Endometrial microvascular endothelial cells (primary cell): ENCODE measurements around the gene OLIG1. TPM values are rescaled to one million over a fixed set of nuclear protein-coding genes. Genes with fewer than 3 reads are reported as not detected.

Experiments
- in situ Hi-C: cut with HindIII; loops from 2 replicates; pipeline ENCODE4 v1.10.0; 2017; ENCODE audit warnings: low sequenced_read_pairs, low pct_unique_long_range_greater_than_20kb; ENCODE audit errors: inconsistent ontology term
- total RNA-seq: library from RNA; depleted of rRNA; stranded (reverse); fragments of >200 nt; gene quantifications from one replicate; pipeline ENCODE4 v1.2.3, GENCODE V29; 2015; ENCODE audit errors: inconsistent ontology term

The OLIG1 gene
- total RNA-seq, 1 donor from 2014 or later: not detected

GRCh38 chr21:33058527-33058926 lies 11.4 kb upstream of the OLIG1 start:
- in situ Hi-C loops: no loop called here

- in situ Hi-C loops: no loop called here
Observed at GRCh38 chr21:33058957-33059356, 11.0 kb upstream of the OLIG1 start.

- in situ Hi-C loops: no loop called here
Observed at GRCh38 chr21:33059380-33059841, 10.5 kb upstream of the OLIG1 start.

- in situ Hi-C loops: no loop called here
Observed at GRCh38 chr21:33061233-33061632, 8.7 kb upstream of the OLIG1 start.

- in situ Hi-C loops: no loop called here
Observed at GRCh38 chr21:33063375-33063883, 6.5 kb upstream of the OLIG1 start.

- in situ Hi-C loops: no loop called here
Observed at GRCh38 chr21:33063907-33064622, 5.9 kb upstream of the OLIG1 start.

GRCh38 chr21:33064623-33065390 lies 5.1 kb upstream of the OLIG1 start:
- in situ Hi-C loops: no loop called here

GRCh38 chr21:33067043-33067442 lies 2.9 kb upstream of the OLIG1 start:
- in situ Hi-C loops: no loop called here

GRCh38 chr21:33067457-33067856 lies 2.5 kb upstream of the OLIG1 start:
- in situ Hi-C loops: no loop called here

- in situ Hi-C loops: no loop called here
Observed at GRCh38 chr21:33069243-33069642, 698 bp upstream of the OLIG1 start.

- in situ Hi-C loops: no loop called here
Observed at GRCh38 chr21:33069645-33069993, 322 bp upstream of the OLIG1 start.

GRCh38 chr21:33070744-33070997 lies 730 bp downstream of the OLIG1 start:
- in situ Hi-C loops: no loop called here

- in situ Hi-C loops: no loop called here
Observed at GRCh38 chr21:33070998-33071769, 1.2 kb downstream of the OLIG1 start.

GRCh38 chr21:33071770-33072306 lies 1.9 kb downstream of the OLIG1 start:
- in situ Hi-C loops: no loop called here

- in situ Hi-C loops: no loop called here
Observed at GRCh38 chr21:33073636-33074035, 3.7 kb downstream of the OLIG1 start.

- in situ Hi-C loops: no loop called here
Observed at GRCh38 chr21:33075128-33075527, 5.2 kb downstream of the OLIG1 start.

- in situ Hi-C loops: no loop called here
Observed at GRCh38 chr21:33075596-33076195, 5.8 kb downstream of the OLIG1 start.

- in situ Hi-C loops: no loop called here
Observed at GRCh38 chr21:33076600-33077329, 6.8 kb downstream of the OLIG1 start.
